ENCODE data around the gene EN1. TPM values are rescaled to one million over a fixed set of nuclear protein-coding genes. Genes with fewer than 3 reads are reported as not detected.

Gene EN1
- total RNA-seq, 1 experiment from 2014 or later = 4.7 TPM

DNA sequence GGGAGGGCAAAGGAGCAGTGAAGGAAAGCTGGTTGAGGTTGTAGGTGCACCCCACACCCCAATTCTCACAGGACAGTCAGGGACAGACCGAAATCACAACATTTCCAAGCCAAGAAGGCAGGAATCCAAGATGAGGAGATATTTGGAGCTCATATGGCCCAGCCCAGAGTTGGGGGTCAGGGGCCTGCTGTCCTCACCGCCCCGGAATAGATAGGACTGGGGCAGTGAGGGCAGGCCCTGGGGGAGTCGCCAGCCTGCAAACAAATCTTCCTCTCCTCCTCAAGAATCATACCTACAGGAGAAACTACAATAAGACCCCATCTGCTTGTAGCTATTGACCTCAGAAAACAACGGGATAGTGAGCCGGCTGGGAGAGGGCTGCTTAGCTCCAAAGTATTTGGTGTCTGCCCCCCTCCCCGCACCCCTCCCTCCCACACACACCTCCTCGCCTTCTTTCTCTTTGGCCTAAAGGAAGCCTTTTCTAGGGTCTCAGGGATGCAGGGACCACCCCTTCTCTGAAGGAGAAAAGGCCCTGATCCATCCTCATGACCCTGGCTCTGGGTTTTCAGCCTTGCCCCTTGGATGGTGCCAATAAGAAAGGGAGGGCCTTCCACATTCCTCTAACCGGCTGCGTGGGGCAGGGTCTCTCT lies 3.8 kb downstream of the EN1 start:
- no peak for DNase-seq (ENCODE audit: low read depth in 1 of 2, low spot score in 2 of 2)
- H3K4me1 ChIP-seq (replicated peaks) = peaks cover 17% of the 10 kb centered on the region
- H3K4me3 ChIP-seq = peak overlapping the region; percentile 41; the same call in 1 of the 2 replicates
- no peak overlapping the region for H3K27ac ChIP-seq
- H3K9me3 ChIP-seq (replicated peaks) = no peaks in the 10 kb centered on the region
- no peaks in the 10 kb centered on the region for H3K27me3 ChIP-seq (replicated peaks)
- H3K36me3 ChIP-seq = peaks cover 27% of the 10 kb centered on the region

DNA sequence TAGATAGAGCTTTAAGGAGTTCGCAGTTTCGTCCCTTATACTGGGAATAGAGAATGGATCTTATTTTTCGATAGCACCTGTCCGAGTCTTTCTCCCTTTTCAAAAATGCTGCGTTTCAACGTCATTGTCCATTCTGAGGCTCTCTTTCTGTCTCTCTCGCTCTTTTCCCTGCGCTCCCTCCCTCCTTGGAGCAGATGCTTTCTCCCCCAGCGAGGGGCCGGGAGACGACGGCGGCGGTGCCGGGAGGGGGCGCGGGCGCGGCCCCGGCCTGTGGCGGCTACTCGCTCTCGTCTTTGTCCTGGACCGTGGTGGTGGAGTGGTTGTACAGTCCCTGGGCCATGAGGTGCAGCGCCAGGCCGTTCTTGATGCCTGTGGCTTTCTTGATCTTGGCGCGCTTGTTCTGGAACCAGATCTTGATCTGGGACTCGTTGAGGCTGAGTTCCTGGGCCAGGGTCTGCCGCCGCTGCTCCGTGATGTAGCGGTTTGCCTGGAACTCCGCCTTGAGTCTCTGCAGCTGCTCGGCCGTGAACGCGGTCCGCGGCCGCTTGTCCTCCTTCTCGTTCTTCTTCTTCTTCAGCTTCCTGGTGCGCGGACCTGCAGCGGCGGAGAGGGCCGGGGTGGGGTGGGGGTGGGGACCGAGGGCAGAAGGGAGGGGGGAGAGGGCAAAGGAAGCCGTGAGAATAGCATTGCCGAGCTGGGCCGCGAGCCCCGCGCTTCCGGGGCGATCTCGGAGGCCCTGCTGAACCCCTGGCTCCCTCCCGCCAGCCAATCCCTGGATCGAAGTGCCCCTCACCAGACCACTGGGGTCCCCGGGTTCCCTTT lies 4.6 kb downstream of the EN1 start:
- Histone ChIP-seq H3K9me3 (replicated peaks) (no peaks in the 10 kb centered on the region), H3K27me3 (replicated peaks) (no peaks in the 10 kb centered on the region), H3K4me1 (replicated peaks) (peaks cover 17% of the 10 kb centered on the region), H3K27ac (no peak overlapping the region), H3K36me3 (peaks cover 27% of the 10 kb centered on the region), H3K4me3 (peak overlapping the region; percentile 41)
- DNase-seq (ENCODE audit: low read depth in 1 of 2, low spot score in 2 of 2) = peak; percentile 40 to 43

DNA sequence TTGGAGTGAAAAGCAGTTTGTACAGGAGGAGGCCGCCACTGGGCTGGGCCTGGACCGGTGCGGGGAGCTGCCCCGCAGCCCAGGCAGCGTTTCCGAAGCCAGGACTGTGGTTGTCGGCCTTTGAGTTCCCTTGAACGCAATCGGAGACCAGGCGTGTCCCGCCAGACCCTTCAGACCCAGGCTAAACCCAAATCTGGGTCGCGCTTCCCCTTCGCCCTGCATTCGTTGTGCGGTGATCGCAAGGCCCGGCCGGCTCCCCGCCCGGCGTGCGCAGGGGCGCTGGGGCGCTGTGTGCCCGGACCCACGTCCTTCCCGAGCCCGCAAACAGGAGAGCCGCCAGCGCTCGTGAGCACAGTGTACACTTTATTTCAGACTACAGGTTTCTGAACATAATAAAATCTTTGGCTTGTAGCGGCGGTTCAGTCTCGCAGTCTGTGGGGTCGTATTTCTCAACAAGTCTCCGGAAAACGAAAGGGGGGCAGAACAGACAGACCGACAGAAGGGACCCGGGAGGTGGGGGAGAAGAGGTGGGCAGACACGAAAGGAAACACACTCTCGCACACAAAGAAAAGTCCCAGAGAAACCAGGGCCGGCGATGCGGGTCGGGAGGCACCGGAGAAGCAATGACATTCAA lies 5.5 kb downstream of the EN1 start:
- peaks cover 17% of the 10 kb centered on the region for H3K4me1 ChIP-seq (replicated peaks)
- no peaks in the 10 kb centered on the region for H3K27me3 ChIP-seq (replicated peaks)
- DNase-seq (ENCODE audit: low read depth in 1 of 2, low spot score in 2 of 2) = peak in 1 of 2 experiments; percentile 31
- no peak overlapping the region for H3K27ac ChIP-seq
- H3K36me3 ChIP-seq = peaks cover 27% of the 10 kb centered on the region
- H3K9me3 ChIP-seq (replicated peaks) = no peaks in the 10 kb centered on the region
- peak overlapping the region; percentile 41 for H3K4me3 ChIP-seq

DNA sequence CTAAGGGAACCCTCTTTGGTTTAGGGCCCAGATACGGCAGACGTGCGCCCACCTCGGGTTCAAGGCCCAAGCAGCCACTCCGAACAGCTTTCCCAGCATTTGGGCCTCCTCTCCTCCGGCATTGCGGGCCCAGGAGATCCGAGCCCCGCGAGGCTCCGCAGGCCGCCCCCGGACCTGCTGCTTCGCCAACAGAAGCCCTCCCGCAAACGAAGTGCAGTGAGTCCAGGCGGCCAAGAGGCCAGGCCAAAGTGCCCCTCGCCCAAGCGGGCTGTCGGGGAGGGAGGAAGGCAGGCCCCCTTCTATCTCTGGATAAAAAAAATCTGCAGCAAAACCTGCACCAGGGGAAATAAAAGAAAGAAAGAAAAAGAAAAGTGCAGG lies 6.0 kb downstream of the EN1 start:
- no peak overlapping the region for H3K27ac ChIP-seq
- peaks cover 17% of the 10 kb centered on the region for H3K4me1 ChIP-seq (replicated peaks)
- no peaks in the 10 kb centered on the region for H3K27me3 ChIP-seq (replicated peaks)
- H3K4me3 ChIP-seq = peak overlapping the region; percentile 41
- H3K9me3 ChIP-seq (replicated peaks) = no peaks in the 10 kb centered on the region
- H3K36me3 ChIP-seq = peaks cover 27% of the 10 kb centered on the region
- DNase-seq (ENCODE audit: low read depth in 1 of 2, low spot score in 2 of 2) = no peak

DNA sequence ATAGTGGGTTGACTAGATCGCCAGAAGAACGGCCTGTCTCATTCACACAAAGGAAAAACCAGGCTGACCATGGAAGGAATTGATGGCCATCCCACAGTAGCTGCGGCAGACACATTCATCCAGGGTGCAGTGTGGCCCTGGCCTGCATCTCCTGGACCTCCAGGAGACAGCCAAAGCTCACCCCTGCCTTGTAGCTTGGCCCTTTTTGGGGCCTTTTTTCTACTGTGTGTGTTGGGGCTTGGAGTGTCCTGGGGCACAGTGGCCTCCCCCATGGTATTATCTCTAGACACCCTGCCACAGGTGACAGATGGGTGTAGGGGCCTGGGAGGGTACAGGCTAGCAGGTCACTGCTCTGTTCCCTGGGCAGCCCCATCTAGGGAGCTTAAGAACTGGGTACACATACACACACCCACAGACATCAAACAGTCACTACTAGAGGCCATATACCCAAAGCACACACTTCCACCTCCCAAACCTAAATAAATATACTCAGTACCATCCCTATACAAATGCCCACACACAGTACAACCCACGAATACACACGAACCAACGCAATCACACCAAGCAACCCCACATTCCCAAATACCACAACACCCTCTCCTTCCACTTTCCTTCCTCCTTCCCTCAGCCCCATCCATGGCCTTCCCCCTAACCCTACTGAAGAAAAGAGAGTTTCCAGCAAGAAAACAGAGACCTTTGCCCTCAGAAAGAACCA lies 8.6 kb downstream of the EN1 start:
- no peaks in the 10 kb centered on the region for H3K27me3 ChIP-seq (replicated peaks)
- no peak overlapping the region for H3K27ac ChIP-seq
- DNase-seq (ENCODE audit: low read depth in 1 of 2, low spot score in 2 of 2) = no peak
- H3K4me1 ChIP-seq (replicated peaks) = peaks cover 12% of the 10 kb centered on the region
- no peaks in the 10 kb centered on the region for H3K9me3 ChIP-seq (replicated peaks)
- no peak overlapping the region for H3K4me3 ChIP-seq
- H3K36me3 ChIP-seq = peaks cover 21% of the 10 kb centered on the region

DNA sequence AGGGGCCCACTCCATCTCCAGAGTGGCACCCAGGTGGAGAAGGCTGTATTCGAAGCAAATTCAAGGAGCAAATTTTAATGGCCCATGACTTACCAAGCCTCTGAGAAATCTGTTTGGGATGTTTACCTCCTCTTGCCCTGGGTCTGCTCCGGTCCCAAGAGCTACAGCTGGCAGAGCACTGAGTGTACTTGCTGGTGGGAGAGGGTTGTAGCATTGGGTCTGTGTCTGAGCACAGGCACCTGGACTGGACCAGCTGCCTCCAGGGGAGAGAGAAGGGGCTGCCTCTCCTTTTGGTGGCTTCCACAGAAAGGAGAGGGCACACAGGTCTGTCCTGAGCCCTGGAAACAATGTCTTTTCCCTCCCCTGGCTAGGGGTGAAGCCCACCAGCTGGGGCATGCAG lies 9.8 kb downstream of the EN1 start:
- DNase-seq (ENCODE audit: low read depth in 1 of 2, low spot score in 2 of 2) = no peak
- H3K36me3 ChIP-seq = peaks cover 18% of the 10 kb centered on the region
- H3K27ac ChIP-seq = no peak overlapping the region
- no peaks in the 10 kb centered on the region for H3K9me3 ChIP-seq (replicated peaks)
- H3K4me3 ChIP-seq = no peak overlapping the region
- H3K27me3 ChIP-seq (replicated peaks) = no peaks in the 10 kb centered on the region
- peaks cover 10% of the 10 kb centered on the region for H3K4me1 ChIP-seq (replicated peaks)

DNA sequence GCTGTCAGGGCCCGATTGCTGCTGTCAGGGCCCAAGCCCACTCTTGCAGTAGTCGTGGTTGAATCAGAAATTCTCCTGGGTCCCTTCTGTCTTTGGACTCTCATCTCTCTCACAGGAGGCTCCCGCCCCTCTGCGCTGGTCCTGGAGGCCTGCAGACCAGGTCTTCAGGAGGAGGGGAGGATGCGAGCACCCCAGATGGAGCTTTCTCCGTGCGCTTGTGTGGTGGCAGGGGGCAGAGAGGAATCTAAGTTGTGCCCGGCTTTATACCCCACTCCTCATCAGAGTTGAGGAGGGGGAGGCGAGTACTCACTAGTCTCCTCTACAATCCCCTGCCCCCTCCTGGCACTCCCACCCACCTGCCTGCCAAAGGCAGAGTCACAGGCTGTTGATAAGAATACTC lies 10.4 kb downstream of the EN1 start:
- Histone ChIP-seq H3K9me3 (replicated peaks) (no peaks in the 10 kb centered on the region), H3K27me3 (replicated peaks) (no peaks in the 10 kb centered on the region), H3K4me1 (replicated peaks) (peaks cover 10% of the 10 kb centered on the region)

DNA sequence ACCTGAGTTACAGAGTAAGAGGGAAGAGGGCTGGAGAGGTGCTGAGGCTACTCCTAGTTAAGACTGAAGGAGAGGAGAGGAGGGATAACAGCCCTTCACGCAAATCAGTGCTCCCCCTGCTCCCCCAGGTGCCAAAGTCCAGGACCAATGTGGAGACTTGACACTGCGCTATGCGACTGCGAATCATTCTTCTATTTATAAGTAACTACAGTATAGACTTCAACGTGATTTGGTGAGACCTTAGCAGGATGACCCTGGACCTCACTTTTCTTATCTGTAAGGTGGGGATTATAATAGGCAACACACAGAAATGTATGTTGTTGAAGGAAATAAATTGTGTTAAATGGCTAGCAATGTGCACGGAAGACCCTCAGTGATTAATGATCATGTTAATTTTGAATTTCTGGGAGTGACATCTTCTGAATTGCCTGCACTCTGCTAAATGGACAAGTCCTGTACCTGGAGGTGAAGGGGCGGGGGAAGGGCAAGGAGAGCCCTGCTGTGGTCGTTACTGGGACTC lies 11.0 kb downstream of the EN1 start:
- Histone ChIP-seq H3K4me1 (replicated peaks) (peaks cover 10% of the 10 kb centered on the region), H3K9me3 (replicated peaks) (no peaks in the 10 kb centered on the region), H3K27ac (no peak overlapping the region), H3K36me3 (peaks cover 12% of the 10 kb centered on the region), H3K4me3 (peak overlapping the region; percentile 37), H3K27me3 (replicated peaks) (no peaks in the 10 kb centered on the region)
- DNase-seq (ENCODE audit: low read depth in 1 of 2, low spot score in 2 of 2) = no peak

More for the DNA sequence above, 10.4 kb downstream of the EN1 start:
- Histone ChIP-seq H3K27ac (no peak overlapping the region), H3K4me3 (no peak overlapping the region), H3K36me3 (peaks cover 16% of the 10 kb centered on the region)
- no peak for DNase-seq (ENCODE audit: low read depth in 1 of 2, low spot score in 2 of 2)

DNA sequence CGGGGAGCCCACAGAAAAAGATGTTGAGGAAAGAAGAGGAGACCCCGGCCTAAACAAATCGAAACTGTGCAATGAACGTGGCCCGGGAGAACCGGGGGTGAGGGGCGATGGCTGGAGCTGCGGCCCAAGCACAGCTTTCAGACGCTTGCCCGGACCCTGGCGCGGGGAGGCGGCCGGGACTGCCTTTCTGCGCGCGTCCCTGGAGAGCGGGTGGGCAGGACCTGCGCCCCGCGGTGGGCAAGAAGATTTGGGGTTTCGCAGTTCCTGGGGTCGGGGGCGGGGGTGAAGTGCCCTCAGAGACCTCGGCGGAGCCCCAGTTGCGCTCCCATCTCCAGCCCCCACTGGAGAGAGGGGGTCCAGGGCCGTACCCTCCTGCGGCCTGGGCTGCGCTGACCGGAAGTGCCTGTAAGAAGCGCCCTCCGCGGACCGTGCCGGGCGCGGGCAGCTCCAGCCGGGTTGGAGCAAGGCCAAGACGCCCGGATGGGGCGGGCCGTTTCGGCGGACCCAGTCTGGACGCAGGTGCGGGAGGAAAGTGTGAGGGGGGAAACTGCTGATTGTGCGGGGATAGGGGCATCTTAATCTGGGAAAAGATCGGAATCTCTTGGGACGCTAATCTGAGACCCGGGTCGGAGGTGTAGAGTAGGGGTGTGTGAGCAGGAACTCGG lies 11.6 kb downstream of the EN1 start:
- Histone ChIP-seq H3K9me3 (replicated peaks) (no peaks in the 10 kb centered on the region), H3K27me3 (replicated peaks) (no peaks in the 10 kb centered on the region)
- peak in 1 of 2 experiments; percentile 29 for DNase-seq (ENCODE audit: low read depth in 1 of 2, low spot score in 2 of 2)

DNA sequence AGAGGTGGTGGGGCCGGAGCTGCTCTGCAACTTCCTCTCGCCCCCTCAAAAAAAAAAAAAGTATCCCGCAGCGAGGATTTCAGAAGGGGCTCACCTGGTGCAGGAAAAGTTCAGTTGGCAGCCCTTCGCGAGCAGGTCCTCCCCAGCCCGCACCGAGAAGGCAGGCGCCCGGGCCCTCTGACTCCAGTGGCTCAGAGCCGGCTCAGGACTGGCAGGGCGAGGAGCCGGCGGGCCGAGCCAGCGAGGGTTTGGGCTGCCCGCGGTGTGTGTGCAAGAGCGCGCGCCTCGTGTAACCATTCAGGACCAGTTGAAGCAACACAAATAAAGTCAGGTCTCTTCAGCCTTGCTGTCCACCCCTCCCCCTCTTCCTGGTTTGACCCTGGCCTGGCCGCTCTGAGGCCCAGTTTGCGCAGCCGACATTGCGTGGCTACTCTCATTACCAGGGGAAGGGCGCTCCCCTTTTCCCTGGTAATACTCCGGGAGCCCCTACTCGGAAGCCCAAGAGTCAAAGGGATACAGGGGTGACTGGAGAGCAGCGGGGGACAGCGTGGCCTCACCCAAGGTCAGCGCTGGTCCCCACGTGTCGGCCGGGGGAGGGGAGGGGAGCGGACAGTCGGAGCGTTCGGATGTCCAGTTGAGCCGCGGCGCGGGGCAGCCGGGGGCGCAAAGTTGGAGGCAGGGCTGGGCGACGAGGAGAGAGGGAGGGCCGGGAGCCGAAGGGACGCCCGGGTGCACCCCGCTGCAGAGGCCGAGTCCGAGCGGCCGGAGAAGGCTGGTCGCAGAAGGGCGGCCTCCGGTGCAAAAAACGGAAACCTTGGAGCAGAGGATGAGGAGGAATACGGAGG lies 12.3 kb downstream of the EN1 start:
- H3K4me3 ChIP-seq = peak overlapping the region; percentile 37
- H3K27ac ChIP-seq = peak overlapping the region; percentile 2; the same call in 1 of the 2 replicates
- H3K36me3 ChIP-seq = no peaks in the 10 kb centered on the region
- no peak for DNase-seq (ENCODE audit: low read depth in 1 of 2, low spot score in 2 of 2)
- no peaks in the 10 kb centered on the region for H3K9me3 ChIP-seq (replicated peaks)
- no peaks in the 10 kb centered on the region for H3K27me3 ChIP-seq (replicated peaks)
- peaks cover 16% of the 10 kb centered on the region for H3K4me1 ChIP-seq (replicated peaks)

More for the DNA sequence above, 11.6 kb downstream of the EN1 start:
- Histone ChIP-seq H3K4me1 (replicated peaks) (peaks cover 10% of the 10 kb centered on the region), H3K27ac (peak overlapping the region; percentile 2; the same call in 1 of the 2 replicates), H3K4me3 (peak overlapping the region; percentile 37), H3K36me3 (peaks cover 6% of the 10 kb centered on the region)

DNA sequence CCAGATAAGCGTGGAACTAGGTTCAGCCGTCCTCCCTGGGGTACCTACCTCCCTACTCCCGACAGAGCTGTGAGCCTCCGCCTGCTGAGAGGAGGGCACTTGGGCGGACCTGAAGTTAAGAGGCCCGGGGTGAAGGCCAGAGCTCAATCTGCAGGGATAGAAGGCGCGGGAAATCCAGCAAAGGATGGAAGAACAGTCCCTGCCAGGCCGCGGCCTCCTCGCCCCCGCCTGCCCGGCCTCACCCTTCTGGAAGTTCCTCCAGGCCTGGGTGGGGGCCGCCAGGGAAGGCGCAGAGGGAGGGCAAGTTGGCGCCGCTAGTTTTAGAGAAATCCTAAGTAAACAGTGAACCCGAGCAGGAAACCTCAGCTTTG lies 13.0 kb downstream of the EN1 start:
- no peaks in the 10 kb centered on the region for H3K27me3 ChIP-seq (replicated peaks)
- no peak overlapping the region for H3K27ac ChIP-seq
- no peak for DNase-seq (ENCODE audit: low read depth in 1 of 2, low spot score in 2 of 2)
- H3K9me3 ChIP-seq (replicated peaks) = no peaks in the 10 kb centered on the region
- H3K4me3 ChIP-seq = no peak overlapping the region
- H3K36me3 ChIP-seq = no peaks in the 10 kb centered on the region
- peaks cover 21% of the 10 kb centered on the region for H3K4me1 ChIP-seq (replicated peaks)

DNA sequence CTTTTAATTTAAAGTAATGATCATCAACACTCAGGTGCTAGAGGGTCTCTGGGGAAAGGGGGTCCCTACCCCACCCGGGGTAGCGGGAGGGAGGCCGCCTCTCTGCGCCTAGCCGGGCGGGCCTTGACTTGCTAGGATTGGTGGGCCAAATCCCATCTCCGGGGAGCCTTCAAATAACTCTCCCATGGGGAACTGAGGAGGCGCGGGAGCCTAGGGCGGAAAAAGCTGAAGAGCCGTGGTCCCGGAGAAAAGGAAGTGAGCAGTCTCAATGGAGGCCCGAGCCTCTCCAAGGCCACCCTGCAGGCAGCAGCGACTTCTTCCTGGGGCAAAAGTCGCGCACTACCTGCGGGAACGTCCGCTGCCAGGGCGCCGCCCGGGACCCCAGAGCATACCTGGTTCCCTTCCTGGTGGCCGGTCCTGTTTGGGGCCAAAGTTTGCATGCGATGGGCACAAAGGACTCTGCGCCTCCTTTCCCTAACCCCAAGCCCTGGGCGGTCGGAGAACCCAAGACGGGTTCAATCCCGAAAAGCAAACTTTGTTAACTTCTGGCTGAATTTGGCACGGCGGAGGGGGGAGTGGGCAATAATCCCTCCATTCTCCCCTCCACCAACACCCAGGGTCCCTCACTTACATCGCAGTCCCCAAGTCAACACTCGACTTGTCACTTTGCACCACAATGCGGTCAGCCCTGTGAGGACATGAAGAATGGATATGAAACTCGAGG lies 13.6 kb downstream of the EN1 start:
- H3K9me3 ChIP-seq (replicated peaks) = no peaks in the 10 kb centered on the region
- H3K4me3 ChIP-seq = no peak overlapping the region
- no peak for DNase-seq (ENCODE audit: low read depth in 1 of 2, low spot score in 2 of 2)
- no peaks in the 10 kb centered on the region for H3K27me3 ChIP-seq (replicated peaks)
- no peak overlapping the region for H3K27ac ChIP-seq
- peaks cover 21% of the 10 kb centered on the region for H3K4me1 ChIP-seq (replicated peaks)
- no peaks in the 10 kb centered on the region for H3K36me3 ChIP-seq
